Measurements from ENCODE around the gene CETN3.

Gene CETN3

DNA sequence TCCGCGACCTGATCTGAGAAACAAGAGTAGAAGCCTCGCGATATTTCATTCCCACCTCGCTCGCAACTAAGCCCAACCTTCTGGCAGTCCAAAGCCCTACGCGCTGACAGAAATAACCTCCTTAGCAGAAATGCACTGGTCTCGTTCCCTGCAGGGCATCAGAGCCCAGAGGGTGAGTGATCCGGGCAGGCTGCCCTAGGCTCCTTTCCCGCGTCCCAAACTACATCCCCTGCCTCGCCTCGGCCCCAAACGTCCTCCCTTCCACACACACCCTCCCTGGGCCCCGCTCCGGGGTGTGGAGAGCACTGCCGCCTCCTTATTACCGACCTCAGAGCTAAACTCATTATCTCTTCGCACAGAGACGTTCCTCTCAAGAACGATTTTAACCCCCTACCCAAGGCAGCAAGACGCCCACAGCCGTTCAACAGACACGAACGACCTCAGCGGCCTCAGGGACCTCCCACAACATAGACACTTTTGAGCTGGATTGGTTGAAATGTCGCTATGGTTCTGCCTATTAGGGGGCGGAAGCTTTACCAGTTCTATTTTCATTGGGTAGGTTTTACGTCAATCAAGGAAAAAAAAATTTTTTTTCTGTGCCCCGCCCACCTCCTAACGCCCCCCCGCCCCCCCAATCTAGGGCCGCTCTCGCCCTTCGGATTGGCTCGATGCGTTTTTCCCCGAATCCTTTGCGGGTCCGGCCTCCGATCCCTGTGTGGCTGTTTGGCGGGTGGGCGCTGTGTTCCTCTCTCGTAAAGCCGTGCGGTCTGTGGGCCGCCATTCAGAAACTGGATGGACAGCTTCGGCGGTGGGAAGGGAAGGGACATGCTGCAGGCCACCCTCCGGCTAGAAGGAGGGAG, at the start of gene CETN3:
TSS of gene CETN3 (minus strand) at position 439 of the 860 bp plus-strand sequence. CDS start at position 344, 95 bp downstream.
- TF ChIP-seq POLR2A (IDR thresholded peaks at IDR 0.05; ENCODE audit: low read length) (peak; percentile 98), GATA1 (IDR thresholded peaks at IDR 0.05; ENCODE audit: low read depth, low read length) (no peak)
- peak; percentile 97 to 98 for DNase-seq

DNA sequence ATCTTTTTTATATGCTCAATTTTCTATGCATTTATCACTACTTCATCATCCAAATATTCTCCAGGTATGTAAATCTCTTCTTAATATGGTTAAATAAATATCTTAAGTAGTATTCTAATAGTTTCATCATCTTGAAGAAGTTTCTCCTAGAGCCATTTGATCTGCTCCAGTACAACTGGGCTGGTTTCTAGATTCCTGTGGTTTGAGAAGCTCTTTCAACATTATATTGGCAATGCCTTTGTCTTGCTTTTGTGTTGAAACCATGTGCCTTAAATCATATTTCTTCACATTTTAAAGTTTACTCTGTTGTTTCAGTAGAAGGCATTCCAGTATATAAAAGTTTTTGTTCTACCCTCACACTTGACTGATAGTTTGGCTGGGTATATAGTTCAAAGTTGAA, 37.4 kb upstream of the CETN3 start:
- TF ChIP-seq GATA1 (IDR thresholded peaks at IDR 0.05; ENCODE audit: low read depth, low read length), result no peak
- no peak for TF ChIP-seq POLR2A (IDR thresholded peaks at IDR 0.05; ENCODE audit: low read length)
- DNase-seq, result no peak

DNA sequence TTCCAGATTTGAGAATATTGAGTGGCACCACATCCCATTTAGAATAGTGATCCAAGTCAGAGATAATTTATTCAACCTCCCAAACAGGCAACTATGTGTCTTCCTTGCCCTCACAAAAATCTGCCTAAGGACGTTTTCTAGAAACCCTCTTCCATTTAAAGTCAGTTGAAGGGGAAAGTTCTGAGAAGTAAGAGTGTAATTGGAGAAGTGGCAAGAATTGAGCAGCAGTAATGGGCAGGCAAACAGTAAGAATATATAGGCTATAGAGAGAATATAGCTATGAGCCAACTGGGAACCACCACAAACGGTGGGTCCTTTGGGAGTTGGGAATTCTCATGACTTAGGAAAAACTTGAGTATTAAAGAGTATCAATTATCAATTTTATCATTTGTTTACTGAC, 31.1 kb upstream of the CETN3 start:
- no peak for TF ChIP-seq POLR2A (IDR thresholded peaks at IDR 0.05; ENCODE audit: low read length)
- TF ChIP-seq GATA1 (IDR thresholded peaks at IDR 0.05; ENCODE audit: low read depth, low read length), result no peak
- no peak for DNase-seq

DNA sequence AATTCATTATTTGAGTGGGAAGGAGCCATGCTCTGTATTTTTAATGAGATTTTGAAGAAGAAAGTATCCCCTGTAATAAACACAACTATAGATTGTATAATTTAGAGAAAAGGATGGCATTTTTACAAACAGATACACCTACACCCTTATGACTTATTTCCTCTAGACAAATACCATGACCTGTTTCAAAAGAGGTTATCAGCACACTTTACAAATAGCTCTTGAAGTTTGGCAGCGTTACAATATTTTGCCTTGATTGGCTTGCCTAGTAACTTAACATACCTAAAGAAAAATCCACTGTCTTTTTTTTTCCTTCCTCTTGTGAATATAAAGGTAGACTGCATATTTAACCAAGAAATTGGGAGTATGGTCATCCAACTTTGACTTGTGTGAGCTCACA, 28.5 kb upstream of the CETN3 start:
- DNase-seq, result no peak
- TF ChIP-seq GATA1 (IDR thresholded peaks at IDR 0.05; ENCODE audit: low read depth, low read length) (no peak), POLR2A (IDR thresholded peaks at IDR 0.05; ENCODE audit: low read length) (no peak)

DNA sequence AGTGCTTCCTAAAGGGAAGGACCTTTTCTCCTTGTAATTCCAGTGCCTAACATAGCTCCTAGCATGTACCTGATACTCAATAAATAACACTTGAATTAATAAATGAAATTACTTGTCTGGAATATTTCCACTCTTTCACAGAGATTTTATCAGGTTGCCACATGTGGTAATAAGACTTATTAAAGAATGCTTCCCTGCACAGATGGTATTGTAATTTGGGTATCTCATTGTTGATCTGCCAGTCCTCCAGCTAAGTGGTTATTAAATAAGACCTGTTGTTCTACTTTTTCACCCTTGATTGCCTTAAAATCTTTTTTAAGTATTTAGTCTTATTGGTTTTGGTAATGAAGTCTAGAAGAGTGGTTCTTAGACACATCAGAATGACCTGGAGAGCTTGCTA, 28.1 kb upstream of the CETN3 start:
- no peak for DNase-seq
- TF ChIP-seq GATA1 (IDR thresholded peaks at IDR 0.05; ENCODE audit: low read depth, low read length), result no peak
- TF ChIP-seq POLR2A (IDR thresholded peaks at IDR 0.05; ENCODE audit: low read length), result no peak

DNA sequence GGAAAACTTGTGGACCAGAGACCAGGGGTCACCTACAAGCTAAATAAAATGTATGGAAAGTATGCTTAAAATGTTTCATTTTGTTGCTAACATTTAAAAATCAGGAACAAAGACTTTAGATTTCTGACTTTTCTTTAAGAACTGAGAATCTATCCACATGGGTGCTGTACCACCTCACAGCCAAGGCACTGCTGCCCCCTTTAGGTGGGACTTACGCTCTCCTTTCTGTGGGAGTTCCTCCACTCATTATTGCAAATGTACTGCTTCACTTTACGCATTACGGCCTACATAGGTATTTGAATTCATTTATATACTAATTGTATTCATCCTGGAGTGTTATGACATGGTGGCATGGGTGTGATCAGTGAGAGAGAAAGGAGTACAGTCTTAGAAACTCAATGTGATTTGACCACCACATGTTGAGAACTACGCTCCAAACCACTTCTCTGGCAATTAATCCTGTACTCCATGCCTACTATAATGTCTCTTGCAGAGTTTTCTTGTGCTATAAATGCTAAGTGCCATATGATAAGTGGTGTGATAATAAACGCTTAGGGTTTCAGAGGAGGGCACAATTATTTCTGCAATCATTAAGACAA, 24.7 kb upstream of the CETN3 start:
- DNase-seq, result peak; percentile 51 to 69
- no peak for TF ChIP-seq GATA1 (IDR thresholded peaks at IDR 0.05; ENCODE audit: low read depth, low read length)
- TF ChIP-seq POLR2A (IDR thresholded peaks at IDR 0.05; ENCODE audit: low read length), result no peak

DNA sequence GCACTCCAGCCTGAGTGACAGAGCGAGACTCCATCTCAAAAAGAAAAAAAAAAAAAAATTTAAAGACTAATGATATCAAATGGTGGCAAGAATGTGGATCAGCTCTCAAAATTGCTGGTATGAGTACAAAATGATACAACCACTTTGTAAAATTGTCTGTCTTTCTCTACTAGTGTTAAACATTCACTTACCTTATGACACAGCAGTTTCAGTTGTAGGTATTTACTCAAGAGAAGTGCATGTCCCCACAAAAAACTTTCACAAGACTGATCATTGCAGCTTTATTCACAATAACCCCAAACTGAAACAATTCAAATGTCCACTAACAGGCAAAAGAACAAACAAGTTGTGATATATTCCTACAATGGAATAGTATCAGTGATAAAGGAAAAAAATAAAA, 14.7 kb upstream of the CETN3 start:
- DNase-seq, result no peak

DNA sequence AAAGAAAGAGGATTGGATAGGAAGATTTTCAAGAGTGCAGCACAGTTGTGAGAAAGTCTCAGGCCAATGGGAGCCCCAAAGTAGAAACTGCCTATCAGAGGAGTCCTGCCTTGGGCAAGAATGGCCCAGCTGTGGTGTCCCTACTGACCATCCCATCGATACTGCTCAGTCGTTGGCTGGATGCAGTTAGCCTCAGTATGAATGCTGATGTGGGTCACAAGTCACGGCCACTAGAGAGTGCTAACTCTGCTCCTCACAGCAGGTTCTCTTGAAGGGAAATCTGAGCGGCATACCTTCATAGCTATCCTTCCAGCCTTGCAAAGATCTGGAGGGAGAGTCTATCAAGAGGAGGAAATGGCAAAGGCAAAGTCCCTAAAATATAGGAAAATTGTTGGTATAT, 11.6 kb upstream of the CETN3 start:
- DNase-seq, result peak; percentile 6 to 7
- TF ChIP-seq GATA1 (IDR thresholded peaks at IDR 0.05; ENCODE audit: low read depth, low read length) (no peak), POLR2A (IDR thresholded peaks at IDR 0.05; ENCODE audit: low read length) (no peak)

More for the DNA sequence above, 14.7 kb upstream of the CETN3 start:
- TF ChIP-seq POLR2A (IDR thresholded peaks at IDR 0.05; ENCODE audit: low read length), result no peak
- no peak for TF ChIP-seq GATA1 (IDR thresholded peaks at IDR 0.05; ENCODE audit: low read depth, low read length)

DNA sequence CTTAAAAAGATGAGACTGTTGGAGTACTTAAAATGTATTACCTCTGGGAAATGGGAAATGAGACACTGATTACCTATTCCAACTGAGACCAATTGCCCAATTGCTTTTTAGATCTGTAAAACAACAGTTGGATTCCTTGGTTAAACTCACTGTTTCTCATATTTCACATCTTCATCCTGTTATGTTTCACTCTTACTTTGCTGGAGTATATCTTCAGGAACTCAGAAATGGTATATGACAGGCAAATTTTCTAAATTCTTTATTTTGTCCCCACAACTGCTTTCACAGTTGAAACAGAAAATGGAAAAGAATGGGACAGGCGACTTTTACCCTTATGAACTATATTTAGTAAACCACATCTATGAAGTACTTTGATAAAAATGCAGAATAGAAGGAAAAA, 8.7 kb upstream of the CETN3 start:
- TF ChIP-seq POLR2A (IDR thresholded peaks at IDR 0.05; ENCODE audit: low read length), result no peak
- TF ChIP-seq GATA1 (IDR thresholded peaks at IDR 0.05; ENCODE audit: low read depth, low read length), result no peak
- DNase-seq, result no peak

DNA sequence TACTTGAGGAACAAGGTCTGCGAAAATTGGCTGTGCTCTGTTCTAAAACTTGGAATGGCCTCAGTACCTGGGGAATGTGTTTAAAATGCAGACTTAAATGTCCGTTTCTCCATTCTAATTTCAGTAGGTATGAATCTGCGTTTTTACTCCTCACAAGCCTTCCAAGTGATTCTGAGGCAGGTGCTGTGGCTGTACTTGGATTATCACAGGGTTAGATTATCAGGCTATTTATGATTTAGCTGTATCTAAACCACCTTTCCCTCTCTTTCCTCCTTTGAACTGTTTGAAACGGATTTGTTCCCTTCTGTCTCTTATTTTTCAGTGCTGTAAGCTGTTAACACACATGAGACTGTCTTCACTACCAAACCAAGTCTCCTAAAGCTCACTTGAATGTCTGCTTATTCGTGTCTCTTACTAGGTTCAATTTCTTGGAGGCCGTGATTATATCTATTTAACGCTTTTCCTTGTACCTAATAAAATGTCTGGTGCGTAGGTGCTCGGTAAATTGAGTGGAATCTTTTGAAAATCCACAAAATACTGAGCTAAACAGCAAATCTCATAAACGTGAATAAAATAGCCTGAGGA, 714 bp upstream of the CETN3 start:
- TF ChIP-seq POLR2A (IDR thresholded peaks at IDR 0.05; ENCODE audit: low read length) (no peak), GATA1 (IDR thresholded peaks at IDR 0.05; ENCODE audit: low read depth, low read length) (no peak)
- peak; percentile 61 to 75 for DNase-seq

DNA sequence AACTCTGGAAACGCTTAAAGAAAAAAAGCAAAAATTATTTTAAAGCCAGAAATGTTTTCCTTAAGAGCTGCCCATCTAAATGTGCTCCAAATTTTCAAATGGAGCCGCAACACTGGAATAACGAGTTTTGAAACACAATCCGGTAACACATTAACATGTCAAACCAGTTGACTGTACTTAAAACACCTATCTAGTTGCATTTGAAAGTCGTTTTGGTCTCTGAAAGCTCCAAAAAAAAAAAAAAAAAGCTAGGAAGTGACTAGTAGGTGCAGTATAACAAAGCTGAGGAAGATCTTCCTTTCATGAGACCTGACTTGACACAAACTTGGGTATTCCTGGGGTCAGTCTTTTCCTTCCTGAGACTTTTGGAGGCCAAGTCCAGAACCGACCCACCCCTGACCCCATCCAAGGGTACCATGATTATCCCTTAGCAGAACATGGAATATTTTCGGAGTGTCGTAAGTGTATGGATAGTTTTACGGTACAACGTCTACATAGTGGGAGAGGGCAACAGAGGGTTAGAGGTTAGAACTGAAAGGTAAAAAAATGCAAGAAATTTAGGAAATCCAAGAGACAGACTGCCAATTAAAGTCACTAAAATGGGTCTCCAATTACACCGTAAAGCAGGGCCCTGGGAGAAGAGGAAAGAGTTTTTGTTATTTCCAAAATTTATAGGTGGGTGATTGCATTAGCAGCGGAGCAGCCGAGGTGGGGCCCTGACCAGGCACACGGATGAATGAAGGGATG, 812 bp downstream of the CETN3 start:
- TF ChIP-seq GATA1 (IDR thresholded peaks at IDR 0.05; ENCODE audit: low read depth, low read length) (no peak), POLR2A (IDR thresholded peaks at IDR 0.05; ENCODE audit: low read length) (no peak)
- DNase-seq, result peak; percentile 41 to 52

DNA sequence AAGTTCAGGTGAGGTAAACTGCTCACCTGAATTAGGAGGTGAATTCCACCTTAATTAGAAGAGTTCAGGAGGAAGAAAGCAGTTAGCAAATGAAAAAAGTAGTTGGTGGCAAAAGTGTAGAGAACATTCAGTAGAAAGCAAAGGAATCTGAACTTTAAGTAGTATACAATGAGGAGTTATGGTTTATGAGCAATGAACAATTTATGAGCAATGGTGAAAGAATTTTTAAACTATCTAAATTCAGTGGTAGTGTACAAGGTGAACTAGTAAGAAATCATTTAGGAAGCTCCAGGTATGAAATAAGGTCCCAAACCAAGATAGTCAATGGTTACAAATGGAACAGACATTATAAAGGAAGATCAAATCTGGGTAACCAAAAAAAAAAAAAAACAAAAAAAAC, 3.1 kb downstream of the CETN3 start:
- DNase-seq, result no peak
- no peak for TF ChIP-seq GATA1 (IDR thresholded peaks at IDR 0.05; ENCODE audit: low read depth, low read length)
- no peak for TF ChIP-seq POLR2A (IDR thresholded peaks at IDR 0.05; ENCODE audit: low read length)

DNA sequence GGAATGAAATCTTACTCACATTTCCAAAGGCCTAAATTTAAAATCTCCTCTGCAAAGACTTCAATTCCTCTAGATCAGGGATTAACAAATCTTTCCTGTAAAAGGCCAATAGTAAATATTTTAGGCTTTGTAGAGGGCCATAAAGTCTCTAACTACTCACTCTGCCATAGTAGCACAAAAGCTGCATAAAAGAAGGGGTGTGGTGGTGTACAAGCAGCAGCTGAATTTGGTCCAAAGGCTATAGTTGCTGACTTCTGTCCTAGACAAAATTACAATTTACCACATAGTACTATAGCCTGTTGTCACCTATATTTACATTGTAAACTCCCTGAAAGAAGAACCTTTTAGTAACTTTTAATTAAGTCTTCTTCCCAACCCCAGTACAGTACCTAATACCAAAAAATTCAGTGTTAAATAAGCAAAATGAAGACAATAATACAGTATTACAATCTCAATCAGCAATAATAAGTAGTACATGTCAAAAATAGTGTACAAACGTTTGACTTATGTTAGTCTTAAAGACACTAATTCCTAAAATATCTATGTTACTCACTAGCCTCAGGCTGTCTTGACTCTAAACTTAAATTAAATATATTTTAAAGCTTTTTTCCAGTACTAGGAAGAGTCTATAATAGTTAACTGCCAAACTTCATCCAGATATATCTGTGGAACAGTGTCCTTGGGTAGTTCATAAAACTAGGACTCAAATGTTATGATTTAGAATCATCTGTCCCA, 6.9 kb downstream of the CETN3 start:
- TF ChIP-seq GATA1 (IDR thresholded peaks at IDR 0.05; ENCODE audit: low read depth, low read length), result no peak
- no peak for TF ChIP-seq POLR2A (IDR thresholded peaks at IDR 0.05; ENCODE audit: low read length)

More for the DNA sequence above, 6.9 kb downstream of the CETN3 start:
- DNase-seq, result no peak
